HCT116 (cell line): ENCODE results near the gene CCL16.

Experiments
- CEBPB ChIP-seq: IDR thresholded peaks from 2 replicates; pipeline ENCODE4 v1.6.1; 2012; ENCODE audit warnings: low read depth
- EZH2 ChIP-seq: fragments of 200-600 bp; sonication (generic); IDR thresholded peaks from 2 replicates; pipeline ENCODE4 v1.6.1; 2017; ENCODE audit warnings: antibody characterized with exemption, mixed run types
- MAX ChIP-seq: IDR thresholded peaks from 2 replicates; pipeline ENCODE4 v1.6.1; 2012
- POLR2A ChIP-seq: IDR thresholded peaks from 2 replicates; pipeline ENCODE4 v1.7.0; 2011; ENCODE audit warnings: borderline replicate concordance; ENCODE audit not compliant: insufficient read depth, insufficient read length; ENCODE audit errors: extremely low read depth
- RAD21 ChIP-seq: IDR thresholded peaks from 2 replicates; pipeline ENCODE4 v1.6.1; 2012; ENCODE audit warnings: low read depth, mild to moderate bottlenecking
- YY1 ChIP-seq: IDR thresholded peaks from 2 replicates; pipeline ENCODE4 v1.6.1; 2011; ENCODE audit warnings: low read length, low read depth, moderate library complexity, mild to moderate bottlenecking; ENCODE audit not compliant: insufficient replicate concordance; ENCODE audit errors: extremely low read depth
- TF ChIP-seq, protein P1 (sequence below), 3 experiments: fragments of 200-600 bp in 1 of 3; sonication (generic) in 1 of 3; IDR thresholded peaks in 2 of 3; conservative IDR thresholded peaks in 1 of 3; 2 replicates each; pipeline ENCODE4 v1.5.1; 2012 to 2017; ENCODE audit warnings: low read depth in 2 of 3, low read length in 2 of 3, antibody characterized with exemption in 1 of 3, borderline replicate concordance in 1 of 3, control low read depth in 1 of 3, mild to moderate bottlenecking in 1 of 3, mixed read lengths in 1 of 3, mixed run types in 1 of 3, moderate library complexity in 1 of 3; ENCODE audit not compliant: insufficient read depth in 1 of 3
- TF ChIP-seq, protein P2 (sequence below): IDR thresholded peaks from 2 replicates; pipeline ENCODE4 v1.6.1; 2012; ENCODE audit warnings: low read depth

DNA sequence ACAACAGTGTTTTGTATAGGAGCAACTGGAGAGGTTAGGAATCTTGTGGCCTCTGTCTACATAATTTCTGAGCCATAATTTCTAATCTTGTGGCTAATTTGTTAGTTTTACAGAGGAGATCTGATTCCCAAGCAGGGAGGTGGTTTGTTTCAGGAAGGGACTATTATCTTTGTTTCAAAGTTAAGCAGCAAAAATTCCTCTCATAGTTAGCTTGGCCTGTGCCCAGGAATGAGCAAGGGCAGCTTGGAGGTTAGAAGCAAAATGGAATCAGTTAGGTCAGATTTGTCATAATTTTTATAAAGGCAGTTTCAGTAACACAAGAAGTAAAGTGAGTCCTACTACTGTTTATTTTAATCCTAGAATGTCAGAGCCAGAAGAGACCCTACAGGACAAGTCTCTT lies 48.7 kb downstream of the CCL16 start:
- TF ChIP-seq, protein P1, sequence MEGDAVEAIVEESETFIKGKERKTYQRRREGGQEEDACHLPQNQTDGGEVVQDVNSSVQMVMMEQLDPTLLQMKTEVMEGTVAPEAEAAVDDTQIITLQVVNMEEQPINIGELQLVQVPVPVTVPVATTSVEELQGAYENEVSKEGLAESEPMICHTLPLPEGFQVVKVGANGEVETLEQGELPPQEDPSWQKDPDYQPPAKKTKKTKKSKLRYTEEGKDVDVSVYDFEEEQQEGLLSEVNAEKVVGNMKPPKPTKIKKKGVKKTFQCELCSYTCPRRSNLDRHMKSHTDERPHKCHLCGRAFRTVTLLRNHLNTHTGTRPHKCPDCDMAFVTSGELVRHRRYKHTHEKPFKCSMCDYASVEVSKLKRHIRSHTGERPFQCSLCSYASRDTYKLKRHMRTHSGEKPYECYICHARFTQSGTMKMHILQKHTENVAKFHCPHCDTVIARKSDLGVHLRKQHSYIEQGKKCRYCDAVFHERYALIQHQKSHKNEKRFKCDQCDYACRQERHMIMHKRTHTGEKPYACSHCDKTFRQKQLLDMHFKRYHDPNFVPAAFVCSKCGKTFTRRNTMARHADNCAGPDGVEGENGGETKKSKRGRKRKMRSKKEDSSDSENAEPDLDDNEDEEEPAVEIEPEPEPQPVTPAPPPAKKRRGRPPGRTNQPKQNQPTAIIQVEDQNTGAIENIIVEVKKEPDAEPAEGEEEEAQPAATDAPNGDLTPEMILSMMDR (IDR thresholded peaks at IDR 0.05 in 2 of 3, conservative IDR thresholded peaks at IDR 0.05 in 1 of 3; ENCODE audit: borderline replicate concordance in 1 of 3, insufficient read depth in 1 of 3, low read depth in 2 of 3, low read length in 2 of 3), result no peak
- TF ChIP-seq RAD21 (no peak), POLR2A (no peak), YY1 (no peak), MAX (no peak), EZH2 (no peak), CEBPB (no peak)
- TF ChIP-seq, protein P2, sequence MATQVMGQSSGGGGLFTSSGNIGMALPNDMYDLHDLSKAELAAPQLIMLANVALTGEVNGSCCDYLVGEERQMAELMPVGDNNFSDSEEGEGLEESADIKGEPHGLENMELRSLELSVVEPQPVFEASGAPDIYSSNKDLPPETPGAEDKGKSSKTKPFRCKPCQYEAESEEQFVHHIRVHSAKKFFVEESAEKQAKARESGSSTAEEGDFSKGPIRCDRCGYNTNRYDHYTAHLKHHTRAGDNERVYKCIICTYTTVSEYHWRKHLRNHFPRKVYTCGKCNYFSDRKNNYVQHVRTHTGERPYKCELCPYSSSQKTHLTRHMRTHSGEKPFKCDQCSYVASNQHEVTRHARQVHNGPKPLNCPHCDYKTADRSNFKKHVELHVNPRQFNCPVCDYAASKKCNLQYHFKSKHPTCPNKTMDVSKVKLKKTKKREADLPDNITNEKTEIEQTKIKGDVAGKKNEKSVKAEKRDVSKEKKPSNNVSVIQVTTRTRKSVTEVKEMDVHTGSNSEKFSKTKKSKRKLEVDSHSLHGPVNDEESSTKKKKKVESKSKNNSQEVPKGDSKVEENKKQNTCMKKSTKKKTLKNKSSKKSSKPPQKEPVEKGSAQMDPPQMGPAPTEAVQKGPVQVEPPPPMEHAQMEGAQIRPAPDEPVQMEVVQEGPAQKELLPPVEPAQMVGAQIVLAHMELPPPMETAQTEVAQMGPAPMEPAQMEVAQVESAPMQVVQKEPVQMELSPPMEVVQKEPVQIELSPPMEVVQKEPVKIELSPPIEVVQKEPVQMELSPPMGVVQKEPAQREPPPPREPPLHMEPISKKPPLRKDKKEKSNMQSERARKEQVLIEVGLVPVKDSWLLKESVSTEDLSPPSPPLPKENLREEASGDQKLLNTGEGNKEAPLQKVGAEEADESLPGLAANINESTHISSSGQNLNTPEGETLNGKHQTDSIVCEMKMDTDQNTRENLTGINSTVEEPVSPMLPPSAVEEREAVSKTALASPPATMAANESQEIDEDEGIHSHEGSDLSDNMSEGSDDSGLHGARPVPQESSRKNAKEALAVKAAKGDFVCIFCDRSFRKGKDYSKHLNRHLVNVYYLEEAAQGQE, result no peak
